Heart right ventricle (tissue), 16 donors: ENCODE results near the gene AQP12B. TPM values are rescaled to one million over a fixed set of nuclear protein-coding genes. Genes with fewer than 3 reads are reported as not detected.
A peak's percentile ranks its signal among the peaks of the same experiment; 100 is the strongest.

Experiments
- ATAC-seq, 8 donors: fragments of 200-7000 bp; cut with Tn5 transposase; one replicate each; pipeline ENCODE4 v1.9.1; 2020; ENCODE audit warnings: mild to moderate bottlenecking in 8 of 8, moderate library complexity in 8 of 8, moderate number of reproducible peaks in 1 of 8
- DNase-seq, 2 donors: peaks; one replicate each; pipeline ENCODE4 v3.0.0-alpha.2; 2020
- H3K27ac ChIP-seq, 10 donors: fragments of 200-600 bp; sonication (generic) in 2 of 10; one replicate each; pipeline versions ENCODE4 v1.5.0 to v1.8.0; 2020 to 2022; ENCODE audit warnings: mild to moderate bottlenecking in 3 of 10
- H3K27me3 ChIP-seq, 7 donors: fragments of 200-600 bp; one replicate each; pipeline ENCODE4 v1.8.0; 2021 to 2022; ENCODE audit warnings: mild to moderate bottlenecking in 2 of 7
- H3K36me3 ChIP-seq, 9 donors: fragments of 200-600 bp; sonication (generic) in 1 of 9; one replicate each; pipeline versions ENCODE4 v1.5.0 to v1.8.0; 2020 to 2022; ENCODE audit warnings: mild to moderate bottlenecking in 2 of 9
- H3K4me1 ChIP-seq, 9 donors: fragments of 200-600 bp; sonication (generic) in 1 of 9; one replicate each; pipeline versions ENCODE4 v1.5.0 to v1.8.0; 2020 to 2022; ENCODE audit warnings: mild to moderate bottlenecking in 4 of 9
- H3K4me3 ChIP-seq, 10 donors: fragments of 200-600 bp; sonication (generic) in 2 of 10; one replicate each; pipeline versions ENCODE4 v1.5.0 to v1.8.0; 2020 to 2022; ENCODE audit warnings: mild to moderate bottlenecking in 7 of 10, moderate library complexity in 2 of 10
- H3K9me3 ChIP-seq, 11 donors: fragments of 200-600 bp in 10 of 11; sonication (generic) in 2 of 11; one replicate each; pipeline versions ENCODE4 v1.5.0 to v1.8.0; 2013 to 2022; ENCODE audit warnings: mild to moderate bottlenecking in 2 of 11, control low read depth in 1 of 11, moderate library complexity in 1 of 11
- WGBS, 2 donors: extraction: QIAGEN DNeasy Blood & Tissue Kit; methylation state at CpG; one replicate each; pipeline ENCODE4 v1.1.7; 2013; ENCODE audit warnings: inconsistent platforms in 1 of 2; 5-methylcytosine and 5-hydroxymethylcytosine counted together
- intact Hi-C, 10 donors: fragments of 100-400 bp; cut with DNase I; formaldehyde crosslinking; loops; one replicate each; pipeline versions ENCODE4 v1.11.1 to v1.14.2; 2022
- polyA plus RNA-seq, 2 donors: library from polyadenylated mRNA; stranded (reverse); fragments of 200-250 nt; gene quantifications; one replicate each; pipeline ENCODE4 v1.2.3, GENCODE V29; 2013
- total RNA-seq, 10 donors: library from RNA; stranded (reverse); fragmentation: NEBNext Ultra II Directional in 3 of 10; extraction: Animal tissue kit (Norgen Biotek cat#: 25700) in 3 of 10; gene quantifications; one replicate each; pipeline versions ENCODE4 v1.2.1 to v1.2.4, GENCODE V29; 2021 to 2023
- TF ChIP-seq, protein P1 (sequence below), 9 donors: fragments of 200-600 bp; sonication (generic) in 2 of 9; IDR thresholded peaks; one replicate each; pipeline versions ENCODE4 v1.5.0 to v1.8.0; 2021 to 2022; ENCODE audit warnings: antibody characterized with exemption in 9 of 9, mild to moderate bottlenecking in 5 of 9, moderate library complexity in 1 of 9
- donor health status: Arrhythmogenic right ventricular cardiomyopathy.
- donor health status: ischemic (EF 13 %, LVEDD 7.1; RV severe dilation, severe dysfunction).
- donor health status: healthy with polysubstance abuse.
- donor health status: DM: no; HTN: yes; CAD: no.
- donor health status: DM: no; HTN: no; CAD: no.
- donor health status: ischemic (EF 25% LVEDD 6.9; RV normal size, moderate dysfunction).
- donor health status: ischemic (EF 25% LVEDD 5.7; RV mildly dilated, moderate dysfunction).
- donor health status: healthy.
- donor health status: DM: yes; HTN: yes; CAD: no.
- donor health status: Ischemic cardiomyopathy.
- donor health status: ischemic (EF 35%, LVEDD 5.7; RV mildly dilated, moderate dysfunction).
- donor health status: nonischemic (EF 11% LVEDD 7.7; RV severe dilation, severe dysfunction).
- donor health status: DM: yes; HTN: yes; CAD: no.
- donor health status: PGD.
- donor health status: ischemic (EF 29% LVEDD 5.4; RV normal size, mild dysfunction).
- donor health status: nonischemic (EF 23%, LVEDD 6.1; RV moderate dilation, normal function).

The AQP12B gene
- total and polyA plus RNA-seq, 12 donors: 0.03 TPM; not detected in 11

- no peak for ATAC-seq
- TF ChIP-seq, protein P1, sequence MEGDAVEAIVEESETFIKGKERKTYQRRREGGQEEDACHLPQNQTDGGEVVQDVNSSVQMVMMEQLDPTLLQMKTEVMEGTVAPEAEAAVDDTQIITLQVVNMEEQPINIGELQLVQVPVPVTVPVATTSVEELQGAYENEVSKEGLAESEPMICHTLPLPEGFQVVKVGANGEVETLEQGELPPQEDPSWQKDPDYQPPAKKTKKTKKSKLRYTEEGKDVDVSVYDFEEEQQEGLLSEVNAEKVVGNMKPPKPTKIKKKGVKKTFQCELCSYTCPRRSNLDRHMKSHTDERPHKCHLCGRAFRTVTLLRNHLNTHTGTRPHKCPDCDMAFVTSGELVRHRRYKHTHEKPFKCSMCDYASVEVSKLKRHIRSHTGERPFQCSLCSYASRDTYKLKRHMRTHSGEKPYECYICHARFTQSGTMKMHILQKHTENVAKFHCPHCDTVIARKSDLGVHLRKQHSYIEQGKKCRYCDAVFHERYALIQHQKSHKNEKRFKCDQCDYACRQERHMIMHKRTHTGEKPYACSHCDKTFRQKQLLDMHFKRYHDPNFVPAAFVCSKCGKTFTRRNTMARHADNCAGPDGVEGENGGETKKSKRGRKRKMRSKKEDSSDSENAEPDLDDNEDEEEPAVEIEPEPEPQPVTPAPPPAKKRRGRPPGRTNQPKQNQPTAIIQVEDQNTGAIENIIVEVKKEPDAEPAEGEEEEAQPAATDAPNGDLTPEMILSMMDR (IDR thresholded peaks at IDR 0.05): no peak
- DNase-seq: peak in 1 of 2 donors; percentile 5
- 69 to 72% methylated on average over 18 of the region's 18 CpGs for WGBS, 2 donors
- Histone ChIP-seq H3K4me3 (no peak overlapping the region), H3K36me3 (no peaks in the 10 kb centered on the region), H3K4me1 (peaks cover 0 to 5% (median 0%) of the 10 kb centered on the region in 9 donors), H3K27me3 (peaks cover 0 to 74% (median 46%) of the 10 kb centered on the region in 7 donors), H3K27ac (no peak overlapping the region), H3K9me3 (no peaks in the 10 kb centered on the region)
- intact Hi-C loops: loop anchor here in 6 of 10 donors (5.0 to 10.0 kb wide), 3 partner anchors 179 to 191 kb away; no protein-coding TSS in a partner anchor
Measured at GRCh38 chr2:240703417-240704341, 21.0 kb upstream of the AQP12B start.

- H3K4me3 ChIP-seq: no peak overlapping the region
- DNase-seq: peak in 1 of 2 donors; percentile 3
- H3K4me1 ChIP-seq: peaks cover 0 to 5% (median 0%) of the 10 kb centered on the region in 9 donors
- H3K27me3 ChIP-seq: peaks cover 0 to 66% (median 40%) of the 10 kb centered on the region in 7 donors
- H3K9me3 ChIP-seq: no peaks in the 10 kb centered on the region
- ATAC-seq: no peak
- intact Hi-C loops: loop anchor here in 6 of 10 donors (5.0 to 10.0 kb wide), 3 partner anchors 178 to 190 kb away; no protein-coding TSS in a partner anchor
- TF ChIP-seq, protein P1 (IDR thresholded peaks at IDR 0.05): no peak
- no peak overlapping the region for H3K27ac ChIP-seq
- H3K36me3 ChIP-seq: no peaks in the 10 kb centered on the region
- 77 to 80% methylated on average over 9 of the region's 9 CpGs for WGBS, 2 donors
Measured at GRCh38 chr2:240702640-240703011, 19.9 kb upstream of the AQP12B start.

DNA sequence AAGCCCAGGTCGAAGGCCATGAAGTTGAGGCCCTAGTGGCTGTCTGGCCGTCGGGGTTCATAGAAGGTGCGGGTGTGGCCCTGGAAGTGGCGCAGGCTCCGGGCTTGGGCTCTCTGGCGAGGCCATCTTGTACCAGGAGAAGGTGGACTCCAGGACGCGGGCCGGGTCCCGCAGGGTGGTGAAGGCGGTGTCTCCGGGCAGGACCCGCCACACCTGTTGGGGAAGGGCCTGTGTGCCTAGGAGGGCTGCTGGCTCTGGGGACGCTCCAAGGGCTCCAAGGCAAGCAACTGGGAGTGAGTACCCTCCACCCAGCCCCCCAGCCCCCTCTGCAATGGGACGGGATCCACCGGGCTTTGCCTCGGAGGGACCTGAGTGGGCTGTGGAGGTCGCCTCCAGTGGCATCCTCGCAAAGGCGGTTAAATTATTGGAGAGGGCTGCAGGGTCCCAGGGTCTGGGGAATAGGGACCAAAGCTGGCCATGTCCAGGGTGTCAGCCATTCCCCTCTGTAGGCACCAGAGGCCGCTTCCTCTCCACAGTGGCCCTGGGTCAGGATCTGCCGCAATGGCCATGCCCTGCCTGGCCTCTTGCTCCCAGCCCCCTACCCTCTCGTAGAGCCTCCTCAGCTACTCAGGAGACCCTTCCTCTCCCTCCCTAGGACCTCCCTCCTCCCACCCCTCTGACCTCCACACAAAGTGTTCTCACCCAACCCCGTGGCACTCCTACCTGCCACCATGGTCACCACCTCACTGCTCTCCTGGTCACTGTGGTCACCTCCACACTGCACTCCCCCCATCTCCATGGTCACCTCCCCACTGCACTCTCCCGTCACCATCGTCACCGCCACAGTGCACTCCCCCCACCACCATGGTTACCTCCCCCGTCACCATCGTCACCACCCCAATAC lies 19.3 kb upstream of the AQP12B start:
- TF ChIP-seq, protein P1 (IDR thresholded peaks at IDR 0.05): no peak
- Histone ChIP-seq H3K9me3 (no peaks in the 10 kb centered on the region), H3K4me1 (peaks cover 0 to 5% (median 0%) of the 10 kb centered on the region in 9 donors), H3K27me3 (peaks cover 0 to 60% (median 37%) of the 10 kb centered on the region in 7 donors), H3K36me3 (no peaks in the 10 kb centered on the region), H3K4me3 (no peak overlapping the region), H3K27ac (no peak overlapping the region)
- 88 to 89% methylated on average over 30 of the region's 30 CpGs for WGBS, 2 donors
- ATAC-seq (peak in 1 of 8 donors; percentile 6), DNase-seq (peak in 1 of 2 donors; percentile 8)
- intact Hi-C loops: loop anchor here in 6 of 10 donors (5.0 to 10.0 kb wide), 3 partner anchors 177 to 190 kb away; no protein-coding TSS in a partner anchor
